GM21723 (cell line): Measurements from ENCODE around the gene CREG2.

Experiments used
- ATAC-seq: cut with Tn5 transposase; IDR thresholded peaks from one replicate; pipeline ENCODE4 v1.9.1; 2021; ENCODE audit warnings: mild to moderate bottlenecking, moderate library complexity; ENCODE audit not compliant: unreplicated experiment

The CREG2 gene

DNA sequence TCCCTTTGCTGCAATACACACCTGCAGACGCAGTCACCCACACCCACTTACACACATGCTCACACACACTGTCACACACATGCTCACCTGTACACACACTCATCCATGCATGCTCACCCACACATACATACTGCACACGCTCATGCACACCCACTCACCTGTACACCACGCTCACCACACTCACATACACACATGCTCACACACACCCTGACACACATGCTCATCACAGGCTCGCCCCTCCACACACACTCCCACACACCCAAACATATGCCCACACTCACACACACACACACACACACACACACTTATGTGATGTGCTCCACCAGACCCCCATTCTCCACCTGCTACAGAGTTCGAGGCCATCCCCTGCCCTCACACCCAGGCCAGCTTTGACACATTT lies 22.8 kb upstream of the CREG2 start:
- ATAC-seq = no peak

DNA sequence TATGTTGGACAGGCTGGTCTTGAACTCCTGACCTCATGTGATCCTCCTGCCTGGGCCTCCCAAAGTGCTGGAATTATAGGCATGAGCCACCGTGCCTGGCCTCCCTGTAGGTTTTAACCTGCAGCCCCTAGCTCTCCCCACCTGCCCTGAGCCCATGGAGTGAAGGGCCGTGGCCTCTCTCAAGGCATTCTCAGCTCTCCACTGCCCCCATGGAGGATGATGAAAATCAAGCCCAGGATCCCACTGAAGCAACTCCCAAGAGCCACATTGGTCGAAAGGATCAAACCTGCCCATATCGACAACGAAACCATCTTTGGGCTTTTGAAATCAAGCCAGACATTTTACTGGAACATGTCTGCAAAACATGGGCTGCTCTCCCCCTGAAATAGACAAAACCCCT lies 22.4 kb upstream of the CREG2 start:
- ATAC-seq = no peak

DNA sequence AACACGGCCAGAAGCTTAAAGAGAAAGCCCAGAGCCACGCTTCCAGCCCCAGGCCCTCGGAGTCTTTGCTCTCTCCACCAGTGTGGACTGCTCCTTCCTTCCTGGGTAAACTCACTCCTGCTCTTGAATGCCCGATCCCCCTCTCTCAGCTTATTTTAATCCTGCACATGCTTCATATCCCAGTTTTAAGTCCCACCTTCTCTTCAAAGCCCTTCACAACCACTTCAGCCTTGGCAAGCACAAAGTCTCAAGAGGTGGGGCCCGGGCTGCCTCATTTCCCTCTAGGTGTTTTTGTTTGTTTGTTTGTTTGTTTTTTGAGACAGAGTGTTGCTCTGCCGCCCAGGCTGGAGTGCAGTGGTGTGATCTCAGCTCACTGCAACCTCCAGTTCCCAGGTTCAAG lies 21.6 kb upstream of the CREG2 start:
- ATAC-seq = no peak

DNA sequence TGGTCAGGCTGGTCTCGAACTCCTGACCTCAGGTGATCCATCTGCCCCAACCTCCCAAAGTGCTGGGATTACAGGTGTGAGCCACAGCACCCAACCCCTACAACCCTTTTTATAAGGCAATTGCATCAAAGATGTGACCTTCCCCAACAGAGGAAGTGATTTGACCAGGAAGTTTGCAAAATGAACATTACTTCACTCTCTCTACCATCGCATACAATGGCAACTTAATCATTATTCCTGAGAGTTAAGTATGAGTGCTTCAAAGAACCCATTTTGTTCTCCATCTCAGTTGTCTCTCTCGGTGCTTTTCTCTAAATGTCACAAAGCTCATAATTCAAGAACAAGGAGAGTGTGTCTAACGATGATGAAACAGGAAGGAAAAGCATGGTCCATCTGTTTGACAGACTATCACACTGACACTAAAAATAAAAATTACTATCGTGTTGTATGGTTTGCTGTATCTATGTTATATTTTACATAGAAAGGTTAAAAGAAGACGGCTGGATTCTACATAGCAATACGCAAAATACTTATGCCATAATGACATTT lies 18.1 kb upstream of the CREG2 start:
- ATAC-seq = no peak

DNA sequence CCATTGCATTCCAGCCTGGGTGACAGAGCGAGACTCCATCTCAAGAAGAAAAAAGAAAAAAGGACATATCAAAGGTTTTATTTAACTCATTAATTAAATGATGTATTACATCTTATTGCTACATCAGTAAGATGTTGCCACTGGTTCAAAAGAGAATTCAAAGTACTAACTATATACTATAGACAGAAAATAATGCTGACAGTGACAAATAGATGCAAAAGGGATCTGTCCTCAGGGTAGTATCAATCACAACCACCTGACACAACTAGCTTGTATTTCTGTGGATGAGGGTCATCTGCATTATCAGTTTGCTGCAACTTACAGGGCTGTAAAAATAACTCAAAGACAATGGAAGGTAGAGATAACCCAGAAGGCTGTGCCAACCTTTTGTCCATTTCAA lies 16.4 kb upstream of the CREG2 start:
- no peak for ATAC-seq

DNA sequence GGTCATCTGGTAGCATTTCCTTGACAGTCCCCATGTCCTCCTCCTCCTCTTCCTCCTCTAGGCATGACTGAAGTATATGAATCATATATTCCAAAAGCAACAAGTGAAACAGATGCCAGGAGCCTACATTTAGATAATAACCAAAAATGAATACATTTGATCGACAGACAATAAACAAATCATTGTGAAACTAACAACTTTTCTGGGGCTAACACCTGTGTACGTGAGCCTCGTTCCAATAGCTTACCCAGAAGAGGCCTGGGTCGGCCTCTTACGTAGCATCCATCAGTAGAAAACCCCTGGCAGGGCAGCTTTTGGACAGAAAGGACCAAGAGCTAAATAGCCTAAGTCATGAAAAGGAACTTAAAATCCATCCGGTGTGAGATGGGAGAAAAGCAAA lies 15.3 kb upstream of the CREG2 start:
- no peak for ATAC-seq

DNA sequence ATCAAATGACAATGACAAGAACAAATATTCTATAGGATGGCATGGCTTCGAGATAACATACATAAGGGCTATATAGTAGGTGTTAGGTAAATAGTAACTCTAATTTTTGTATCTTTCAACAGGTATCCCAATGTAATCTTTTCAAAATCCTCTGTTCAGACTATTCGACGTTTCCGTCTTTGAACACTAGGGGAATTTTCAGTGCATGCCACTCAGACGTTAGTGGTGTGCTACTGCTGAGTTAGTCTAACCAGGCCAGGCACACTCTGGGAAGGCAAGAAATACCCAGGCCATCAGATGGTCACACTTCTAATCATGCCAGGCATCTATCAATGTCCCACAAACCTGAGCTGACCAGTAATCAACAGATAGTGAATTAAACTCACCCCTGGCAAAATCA lies 14.6 kb upstream of the CREG2 start:
- ATAC-seq = no peak

DNA sequence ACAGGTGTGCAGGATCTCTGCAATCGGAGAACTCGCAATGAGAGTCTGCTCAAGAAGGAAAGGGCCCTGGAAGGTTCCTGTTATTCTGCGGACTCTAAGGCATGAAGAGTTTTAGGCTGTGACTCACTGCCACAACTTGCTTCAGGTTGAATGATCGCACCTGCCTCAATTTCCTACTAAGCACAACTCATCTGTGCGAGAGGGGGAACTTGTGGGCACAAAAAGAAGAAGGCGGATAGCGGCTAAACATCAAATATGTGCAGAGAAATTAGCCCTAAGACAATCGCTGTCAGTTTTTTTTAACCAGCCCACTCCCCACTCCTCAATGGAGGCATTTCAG lies 14.0 kb upstream of the CREG2 start:
- no peak for ATAC-seq

DNA sequence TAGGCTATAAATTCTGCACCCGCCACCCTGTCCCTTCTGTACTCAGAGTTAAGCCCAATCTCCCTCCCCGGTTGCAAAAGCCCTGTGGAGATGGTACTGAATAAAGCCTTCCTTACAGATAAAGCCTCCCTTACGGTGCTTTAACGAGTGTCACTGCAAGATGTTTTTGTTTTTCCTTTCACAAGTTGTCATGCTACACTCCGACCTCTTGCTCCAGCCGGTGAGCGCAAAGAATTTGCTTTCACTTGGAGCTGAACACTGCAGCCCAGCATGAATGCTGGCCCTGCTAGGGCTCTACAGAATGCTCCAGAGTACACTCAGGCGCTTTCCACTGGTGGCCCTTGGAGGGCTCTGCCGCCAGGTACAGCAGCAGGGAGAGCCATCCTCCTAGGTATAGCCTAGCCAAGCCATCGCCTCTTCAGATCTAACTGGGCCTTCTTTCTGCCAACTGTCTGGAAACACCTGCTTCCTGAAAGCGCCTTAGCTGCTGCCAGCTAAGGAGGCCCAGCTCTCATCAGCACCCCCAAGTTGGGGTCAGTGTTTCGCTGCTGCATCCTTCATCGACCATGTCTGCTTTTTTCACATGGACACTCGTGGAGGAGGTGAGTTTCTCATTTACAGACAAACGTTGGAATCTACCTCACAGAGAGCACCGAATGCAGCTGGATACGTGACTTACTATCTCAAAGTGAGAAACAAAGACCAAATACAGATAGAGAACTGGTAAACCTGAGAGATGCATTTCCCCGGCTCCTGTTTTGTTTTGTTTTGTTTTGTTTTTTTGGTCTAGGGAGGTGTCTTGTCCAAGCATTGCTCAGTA lies 13.4 kb upstream of the CREG2 start:
- ATAC-seq = no peak

DNA sequence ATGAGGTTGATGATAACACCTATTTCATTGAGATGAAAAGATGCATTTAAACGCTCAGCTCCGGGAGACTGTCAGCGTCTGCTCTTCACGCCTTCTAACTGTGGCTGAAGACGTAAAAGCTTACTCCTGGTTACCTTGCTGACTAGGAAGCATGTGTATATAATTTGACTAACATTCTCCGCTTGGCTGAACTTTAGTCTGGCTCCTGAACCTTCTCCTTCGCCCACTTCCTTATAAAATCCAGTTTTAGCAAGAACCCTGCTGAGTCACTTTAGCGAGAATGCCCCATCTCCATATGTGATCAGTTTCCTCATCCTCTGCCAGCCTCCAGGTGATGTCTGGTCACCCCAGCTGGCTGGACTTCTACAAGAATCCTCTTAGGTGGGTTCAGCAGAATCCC lies 12.7 kb upstream of the CREG2 start:
- ATAC-seq = no peak

DNA sequence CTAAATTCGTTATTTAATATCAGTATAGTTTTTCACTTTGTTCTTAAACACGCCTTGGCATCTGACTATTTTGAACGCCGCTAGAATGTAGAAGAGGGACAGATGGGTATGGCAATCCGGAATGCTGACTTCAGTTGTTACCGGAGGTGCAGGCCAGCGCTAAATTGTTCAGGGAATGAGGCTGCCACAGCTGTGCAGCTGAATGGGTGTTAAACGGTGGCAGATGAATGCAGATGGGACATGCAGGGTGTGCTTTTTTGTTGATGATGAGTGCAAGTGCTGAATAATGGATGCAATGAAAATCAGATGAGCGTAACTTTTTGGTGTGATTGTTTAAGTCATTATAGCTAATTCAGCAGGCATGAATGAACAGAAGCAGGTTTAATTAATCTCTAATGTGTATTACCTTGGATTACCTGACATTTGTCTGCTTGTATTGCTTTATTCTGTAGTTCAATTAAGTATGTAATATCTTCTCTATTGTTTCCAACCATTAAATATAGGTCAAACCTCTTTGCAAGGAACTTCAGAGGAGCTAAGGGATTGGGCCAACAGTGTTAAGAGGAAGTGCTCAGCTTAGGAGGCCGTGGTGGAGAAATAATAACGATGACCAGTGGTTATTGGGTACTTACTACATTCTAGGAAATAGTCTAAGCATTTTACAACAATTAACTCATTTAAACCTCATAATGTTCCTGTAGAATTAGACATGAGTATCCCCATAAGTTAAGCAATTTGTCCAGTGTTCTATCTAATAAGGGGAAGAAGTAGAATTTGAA lies 11.9 kb upstream of the CREG2 start:
- ATAC-seq = no peak

DNA sequence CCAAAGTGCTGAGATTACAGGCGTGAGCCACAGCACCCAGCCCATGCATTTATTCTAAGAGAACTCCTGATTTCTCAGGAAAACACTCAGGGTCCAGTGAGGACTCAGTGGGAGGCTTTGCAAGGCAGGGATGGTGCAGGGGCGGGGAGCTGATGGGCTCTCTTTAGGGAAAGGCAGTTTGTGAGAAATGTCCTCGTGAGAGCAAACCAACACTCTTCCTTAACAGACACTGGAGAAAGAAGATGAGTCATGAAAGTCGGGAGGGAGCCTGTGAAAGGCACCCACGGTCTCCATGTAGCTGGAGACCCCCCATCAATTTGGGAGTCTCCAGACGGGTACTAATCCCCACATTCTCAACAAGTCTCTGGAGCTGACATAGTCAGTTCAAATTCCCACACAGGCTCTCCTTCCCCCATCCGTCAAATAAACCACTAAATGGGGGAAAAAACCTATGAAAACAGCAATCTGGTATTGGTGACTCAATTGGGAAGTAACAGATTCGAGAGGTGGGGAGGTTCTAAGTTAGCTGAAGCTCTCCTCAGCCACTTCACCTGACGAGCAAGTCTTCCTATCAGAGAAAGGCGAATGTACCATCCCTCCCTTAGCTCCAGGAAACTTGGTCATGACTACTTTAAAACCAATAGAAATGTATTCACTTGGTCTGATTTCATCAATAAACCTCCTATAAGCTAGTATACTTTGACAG lies 11.0 kb upstream of the CREG2 start:
- ATAC-seq = no peak

DNA sequence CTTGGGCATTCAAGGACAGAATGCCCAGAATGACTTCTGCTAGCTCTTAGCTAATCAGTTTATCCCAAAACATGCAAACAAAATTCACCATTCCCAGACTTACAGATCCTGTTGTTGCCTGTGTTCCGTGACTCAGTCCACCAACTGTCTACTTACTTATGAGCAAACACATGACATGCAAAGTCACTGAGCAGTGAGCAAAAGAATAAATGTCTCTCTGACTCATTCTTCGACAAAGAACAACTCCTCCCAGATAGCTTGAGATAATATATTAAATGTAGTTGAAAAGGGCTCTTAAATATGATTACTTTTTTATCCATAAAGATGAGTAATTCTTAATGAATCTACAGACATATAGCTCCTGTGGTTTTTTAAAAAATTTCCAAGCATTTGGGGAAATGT lies 9.0 kb upstream of the CREG2 start:
- no peak for ATAC-seq

DNA sequence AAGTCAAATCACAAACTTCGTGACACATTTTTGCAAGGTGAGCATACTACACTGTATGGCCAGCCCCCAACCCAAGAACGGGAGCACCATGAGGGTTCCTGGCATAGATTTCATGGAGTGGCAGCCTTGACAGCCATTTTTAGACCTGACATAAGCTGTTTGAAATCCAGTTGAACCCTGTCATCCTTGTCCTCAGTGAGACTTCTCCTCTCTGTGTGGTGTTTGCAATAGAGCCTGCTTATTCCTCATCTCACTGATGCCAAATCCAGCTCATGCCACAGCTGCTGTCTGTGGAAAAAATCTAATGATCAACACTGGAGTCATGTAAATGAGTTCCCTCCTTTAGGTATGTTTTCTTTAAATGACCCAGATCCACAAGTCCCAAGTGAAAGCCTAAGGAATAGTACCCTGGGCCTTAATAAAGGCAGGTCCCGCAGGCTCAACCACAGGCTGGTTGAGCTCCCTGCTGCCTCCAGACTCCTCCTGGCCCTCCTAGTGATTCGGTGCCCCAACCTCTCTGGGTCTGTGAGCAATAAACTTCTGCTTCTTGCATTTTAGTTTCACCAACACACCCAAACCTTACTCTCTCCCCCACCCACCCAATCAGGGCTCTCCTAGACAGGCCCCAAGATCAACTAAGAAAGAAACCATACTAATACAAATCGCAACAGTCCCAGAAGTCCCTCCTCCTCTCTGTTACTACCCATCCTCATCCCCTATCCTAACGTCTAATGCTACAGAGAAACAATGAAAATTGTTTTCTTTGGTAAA lies 8.4 kb upstream of the CREG2 start:
- ATAC-seq = no peak

DNA sequence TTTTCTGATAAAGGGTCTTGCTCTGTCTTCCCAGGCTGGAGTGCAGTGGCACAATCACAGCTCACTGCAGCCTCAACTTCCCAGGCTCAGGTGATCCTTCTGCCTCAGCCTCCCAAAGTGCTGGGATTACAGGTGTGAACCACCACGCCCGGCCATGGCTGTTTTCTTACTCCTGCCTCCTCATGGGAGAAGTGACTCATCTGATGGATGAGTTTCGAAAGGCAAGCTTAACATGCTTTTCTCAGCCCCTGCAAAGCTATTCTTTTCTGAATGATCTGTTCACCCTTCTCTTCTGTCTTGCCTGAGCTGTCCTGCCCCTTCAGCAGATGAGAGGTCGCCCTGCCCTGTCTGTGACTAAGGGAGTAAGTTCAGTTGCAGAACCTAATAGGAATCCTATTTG lies 929 bp upstream of the CREG2 start:
- no peak for ATAC-seq

DNA sequence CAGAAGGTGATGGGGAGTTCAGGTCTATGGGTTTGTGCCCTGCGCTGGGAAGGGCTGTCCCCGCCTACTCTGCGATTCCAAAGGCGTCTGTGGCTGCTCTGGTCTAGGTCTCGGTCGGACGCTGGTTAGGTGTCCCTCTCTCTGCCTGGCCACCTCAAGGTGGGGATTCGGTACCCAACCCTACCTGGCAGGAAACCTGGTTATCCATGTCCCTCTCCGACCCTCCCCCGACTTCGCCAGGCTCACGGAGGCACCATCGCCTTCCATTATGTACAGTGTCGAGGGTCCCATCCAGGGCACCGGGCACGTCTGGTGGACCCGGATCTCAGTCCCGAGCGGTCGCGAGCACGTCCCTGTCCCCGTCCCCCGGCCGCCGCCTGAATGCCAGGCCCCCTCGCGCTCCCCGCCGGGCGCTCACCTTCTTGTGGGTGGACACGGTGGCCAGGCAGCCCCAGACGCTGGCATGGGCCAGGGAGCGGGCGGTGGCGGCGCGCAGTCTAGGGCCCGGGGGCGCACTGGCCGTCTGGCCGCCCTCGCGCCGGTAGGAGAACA lies 628 bp downstream of the CREG2 start:
- ATAC-seq = no peak

DNA sequence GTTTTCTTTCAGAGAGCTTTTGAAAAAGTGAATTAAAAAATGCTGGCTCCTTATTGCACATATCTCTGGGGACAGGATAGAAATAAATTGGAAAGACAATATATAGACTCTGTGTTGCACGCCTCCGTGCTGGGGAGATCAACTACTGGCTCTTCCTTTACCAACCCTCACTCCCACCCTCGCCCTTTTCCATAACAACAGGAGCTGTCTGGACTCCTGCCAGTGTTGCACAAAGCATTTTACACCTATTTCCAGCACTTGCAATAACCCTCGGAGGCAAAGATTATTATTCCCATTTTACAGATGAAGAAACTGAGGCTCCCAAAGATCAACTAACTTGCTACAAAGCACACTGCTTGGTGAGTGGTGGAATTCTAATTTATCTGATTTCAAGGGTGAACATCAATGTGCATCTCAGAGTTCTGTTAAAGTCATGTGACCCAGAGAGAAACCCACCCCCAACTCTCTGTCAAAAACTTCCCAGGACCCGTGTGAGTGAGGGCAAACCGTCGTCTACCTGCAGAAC lies 4.2 kb downstream of the CREG2 start:
- ATAC-seq = no peak

DNA sequence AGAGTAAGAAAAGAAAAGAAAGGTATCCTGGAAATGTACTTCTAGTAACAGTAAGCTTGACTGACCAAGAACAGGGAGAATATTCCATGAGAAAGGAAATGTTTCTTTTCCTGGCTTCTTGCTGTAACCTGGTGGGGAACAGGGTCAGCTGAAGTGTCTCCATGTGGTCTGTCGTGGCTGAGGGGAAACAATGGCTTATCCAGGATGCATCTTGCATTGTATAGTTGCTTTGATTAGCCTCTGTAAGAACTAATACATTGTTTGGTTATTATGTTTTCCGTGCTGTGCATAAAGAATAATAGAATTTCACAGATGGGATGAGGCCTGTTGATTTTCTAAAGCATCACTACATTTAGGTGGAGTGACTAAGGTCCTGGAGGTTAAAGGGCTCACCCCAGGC lies 4.9 kb downstream of the CREG2 start:
- no peak for ATAC-seq

DNA sequence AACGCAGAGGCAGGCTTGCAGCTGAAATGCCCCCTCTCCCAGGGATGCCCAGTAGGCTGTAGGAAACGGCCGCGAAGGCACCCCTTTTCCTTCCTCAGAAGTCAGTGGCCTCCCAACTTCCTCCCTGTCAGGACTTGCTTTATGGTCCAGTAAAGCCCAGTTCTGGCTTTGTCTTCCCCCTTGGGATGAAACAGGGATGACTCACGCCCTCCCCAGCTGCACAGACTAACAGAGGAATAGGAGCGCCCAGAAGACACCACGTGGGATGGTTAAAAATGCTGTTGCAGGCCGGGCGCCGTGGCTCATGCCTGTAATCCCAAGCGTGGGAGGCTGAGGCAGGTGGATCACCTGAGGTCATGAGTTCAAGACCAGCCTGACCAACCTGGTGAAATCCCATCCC lies 6.9 kb downstream of the CREG2 start:
- ATAC-seq = no peak

DNA sequence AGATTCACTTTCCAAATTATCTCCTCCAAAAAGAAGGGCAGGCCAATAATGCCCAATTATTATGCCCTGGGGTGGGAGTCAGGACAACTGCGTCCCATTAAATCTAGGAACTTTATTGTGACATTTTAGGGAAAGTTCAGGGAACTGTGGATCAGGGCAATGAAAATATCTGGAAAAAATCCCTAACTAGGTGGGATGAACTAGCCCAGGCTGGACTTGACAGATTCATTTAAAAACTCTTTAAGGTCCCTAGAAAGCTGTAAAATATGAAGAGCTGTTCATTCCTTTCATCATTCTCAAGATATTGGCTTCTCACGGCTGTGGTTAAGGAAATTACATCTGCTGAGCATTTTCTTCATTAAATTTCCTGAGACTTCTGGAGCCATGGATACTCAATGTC lies 8.2 kb downstream of the CREG2 start:
- ATAC-seq = no peak
